ENCODE measurements around the gene RFX7. TPM values are rescaled to one million over a fixed set of nuclear protein-coding genes. Genes with fewer than 3 reads are reported as not detected.

The RFX7 gene
- total and polyA plus RNA-seq, 2 of the 4 experiments (the other 2 are of a cell fraction): 4.1 to 10.6 TPM

- H2AK9ac ChIP-seq (replicated peaks; ENCODE audit: low read depth, low read length, poor library complexity): no peak overlapping the region
- no peak overlapping the region for H4K91ac ChIP-seq (ENCODE audit: insufficient read depth, low read depth, low read length)
- H3K27ac ChIP-seq (ENCODE audit: insufficient read depth, low read length): no peak overlapping the region
- no peak for TF ChIP-seq BHLHE40 (IDR thresholded peaks at IDR 0.05; ENCODE audit: low read depth, low read length)
- no peak for TF ChIP-seq CTCF (conservative IDR thresholded peaks at IDR 0.05; ENCODE audit: low read depth, low read length)
- no peak for TF ChIP-seq NFE2L2 (IDR thresholded peaks at IDR 0.05; ENCODE audit: low read depth, low read length)
- no peak for TF ChIP-seq ELK1 (IDR thresholded peaks at IDR 0.05; ENCODE audit: borderline replicate concordance, low read depth, low read length)
- TF ChIP-seq CHD1 (IDR thresholded peaks at IDR 0.05; ENCODE audit: low read depth, low read length): no peak
- TF ChIP-seq RAD21 (IDR thresholded peaks at IDR 0.05; ENCODE audit: low read length): no peak
- CTCF ChIA-PET: no interaction called here
- dilution Hi-C loops (cut with HindIII; ENCODE audit: low sequenced_read_pairs, unreplicated experiment): no loop called here
- peaks cover 11 to 42% of the 10 kb centered on the region in 2 experiments for H3K79me1 ChIP-seq (ENCODE audit: low read depth in 1 of 2, low read length in 2 of 2)
- no peak overlapping the region for H3K4me3 ChIP-seq (ENCODE audit: insufficient read depth, low read depth, low read length)
- no peak overlapping the region for H2AFZ ChIP-seq (replicated peaks; ENCODE audit: low read length, poor library complexity)
- no peak overlapping the region for H3K14ac ChIP-seq (replicated peaks; ENCODE audit: low read depth, low read length)
- no peak overlapping the region for H2BK120ac ChIP-seq (ENCODE audit: low read depth, low read length)
- no peak overlapping the region for H4K8ac ChIP-seq (ENCODE audit: low read depth in 2 of 2, low read length in 2 of 2)
- BruUV-seq (replicated peaks): no TSS peak
- no peaks in the 10 kb centered on the region for H3K27me3 ChIP-seq (ENCODE audit: control insufficient read depth, insufficient read depth, low read length)
- H3K9ac ChIP-seq (ENCODE audit: low read depth, low read length): no peak overlapping the region
- H3K36me3 ChIP-seq (ENCODE audit: control insufficient read depth, insufficient read depth, low read length): no peaks in the 10 kb centered on the region
- peaks cover 31% of the 10 kb centered on the region for H4K20me1 ChIP-seq (ENCODE audit: insufficient read depth, low read length)
- H3K4me2 ChIP-seq (ENCODE audit: low read depth, low read length): no peak overlapping the region
- H3K56ac ChIP-seq (ENCODE audit: extremely low read depth, insufficient read depth, low read length): no peak overlapping the region
- H3K9me1 ChIP-seq (ENCODE audit: insufficient read depth, low read length): peaks cover 5% of the 10 kb centered on the region
- 0 out of 2 replicates have a peak, but pooled peaks cover 2% of the 10 kb centered on the region for H3K9me3 ChIP-seq (ENCODE audit: control insufficient read depth, insufficient read depth, low read length)
- in situ Hi-C loops (cut with MboI; ENCODE audit: low sequenced_read_pairs): no loop called here
- no peak for DNase-seq
- H3K23ac ChIP-seq (ENCODE audit: low read depth, low read length): no peak overlapping the region
- no peak overlapping the region for H2AK5ac ChIP-seq (ENCODE audit: low read depth, low read length)
- POLR2A ChIA-PET (ENCODE audit: unreplicated experiment): no interaction called here
- intact Hi-C loops (cut with micrococcal nuclease): no loop called here
- H2BK15ac ChIP-seq (ENCODE audit: low read depth, low read length): no peak overlapping the region
- H3K4me1 ChIP-seq (ENCODE audit: control insufficient read depth, insufficient read depth, low read length): peaks cover 7% of the 10 kb centered on the region
- H2BK5ac ChIP-seq (ENCODE audit: low read depth, low read length, poor library complexity, severe bottlenecking): no peak overlapping the region
- no peak overlapping the region for H4K5ac ChIP-seq (ENCODE audit: low read depth, low read length)
- no peak overlapping the region for H2BK20ac ChIP-seq (ENCODE audit: low read depth, low read length)
- no peak overlapping the region for H3K18ac ChIP-seq (ENCODE audit: low read depth, low read length)
- no peak for ATAC-seq (ENCODE audit: low read depth)
- no peak overlapping the region for H3K4ac ChIP-seq (ENCODE audit: low read depth, low read length)
These were observed 32.6 kb downstream of the RFX7 start for GRCh38 chr15:56211064-56211463.
